Mesothelial cell of epicardium (in vitro differentiated cells): ENCODE measurements around the gene INHBE. TPM values are rescaled to one million over a fixed set of nuclear protein-coding genes. Genes with fewer than 3 reads are reported as not detected.
A peak's percentile ranks its signal among the peaks of the same experiment; 100 is the strongest.

Experiments
- DNase-seq, 2 experiments: peaks; one replicate each; pipeline ENCODE4 v3.0.0; 2021; ENCODE audit warnings: low spot score in 2 of 2; ENCODE audit not compliant: unreplicated experiment in 2 of 2
- H3K27ac Mint-ChIP-seq: 2 replicates; pipeline ENCODE4 v1.8.0; 2021; ENCODE audit warnings: mixed read lengths
- H3K27me3 Mint-ChIP-seq: 2 replicates; pipeline ENCODE4 v1.8.0; 2021; ENCODE audit warnings: low read depth, mixed read lengths
- H3K36me3 Mint-ChIP-seq: 2 replicates; pipeline ENCODE4 v1.8.0; 2021; ENCODE audit warnings: mixed read lengths
- H3K4me1 Mint-ChIP-seq: 2 replicates; pipeline ENCODE4 v1.8.0; 2021; ENCODE audit warnings: mixed read lengths
- H3K4me3 Mint-ChIP-seq: 2 replicates; pipeline ENCODE4 v1.8.0; 2021; ENCODE audit warnings: mild to moderate bottlenecking, moderate library complexity, mixed read lengths
- H3K9me3 Mint-ChIP-seq: 2 replicates; pipeline ENCODE4 v1.8.0; 2021; ENCODE audit warnings: mixed read lengths
- total RNA-seq: library from RNA; stranded (reverse); gene quantifications from 3 replicates; pipeline ENCODE4 v1.2.1, GENCODE V29; 2021
- TF ChIP-seq, protein P1 (sequence below): fragments of 200-600 bp; sonication (generic); IDR thresholded peaks from one replicate; pipeline ENCODE4 v1.5.0; 2021; ENCODE audit warnings: antibody characterized with exemption; ENCODE audit not compliant: unreplicated experiment

INHBE gene
- total RNA-seq, 1 donor from 2014 or later, result 0.09 TPM

DNA sequence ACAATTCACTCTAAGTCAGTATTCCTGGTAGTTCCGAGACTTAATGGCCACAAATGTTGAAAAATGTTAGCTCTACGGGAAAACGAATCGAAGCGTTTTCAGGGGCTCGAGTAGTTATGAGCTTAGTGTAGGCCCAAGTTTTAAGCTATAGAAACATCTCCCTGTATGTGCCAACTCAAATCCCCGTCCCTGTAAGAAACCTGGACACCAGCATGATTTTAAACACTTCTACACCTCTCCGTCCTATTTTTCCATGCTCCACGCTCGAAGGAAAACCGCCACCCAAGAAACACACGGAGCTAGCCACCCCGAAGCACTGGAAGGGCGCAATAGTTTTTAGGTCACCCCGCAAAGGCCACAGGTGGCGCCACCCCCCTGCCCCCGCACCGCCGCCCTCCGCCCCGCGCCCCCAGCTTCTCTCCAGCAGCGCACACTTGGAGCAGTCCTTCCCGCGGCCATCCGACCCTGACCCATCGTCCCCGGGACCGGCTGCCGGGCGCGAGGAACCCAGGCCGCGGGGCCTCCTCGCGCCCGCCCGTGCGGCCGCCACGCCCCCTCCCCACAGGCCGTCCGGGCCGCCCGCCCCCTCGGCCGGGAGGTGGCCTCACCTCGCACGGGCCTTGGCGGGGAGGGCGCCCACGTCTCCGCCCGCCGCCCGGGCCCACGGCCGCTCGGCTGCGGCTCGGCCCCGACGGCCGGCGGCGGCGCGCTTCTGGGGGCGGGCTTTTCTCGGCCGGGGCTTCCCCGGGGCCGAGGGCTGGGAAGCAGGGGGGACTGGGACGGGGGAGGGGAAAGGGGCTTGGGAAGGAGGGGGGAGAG lies 24.8 kb upstream of the INHBE start:
- Mint-ChIP-seq H3K36me3 (peaks cover 4% of the 10 kb centered on the region), H3K4me3 (peak overlapping the region; percentile 95), H3K9me3 (no peaks in the 10 kb centered on the region), H3K4me1 (peaks cover 27% of the 10 kb centered on the region), H3K27ac (peak overlapping the region; percentile 100), H3K27me3 (no peaks in the 10 kb centered on the region)
- DNase-seq, result no peak
- TF ChIP-seq, protein P1, sequence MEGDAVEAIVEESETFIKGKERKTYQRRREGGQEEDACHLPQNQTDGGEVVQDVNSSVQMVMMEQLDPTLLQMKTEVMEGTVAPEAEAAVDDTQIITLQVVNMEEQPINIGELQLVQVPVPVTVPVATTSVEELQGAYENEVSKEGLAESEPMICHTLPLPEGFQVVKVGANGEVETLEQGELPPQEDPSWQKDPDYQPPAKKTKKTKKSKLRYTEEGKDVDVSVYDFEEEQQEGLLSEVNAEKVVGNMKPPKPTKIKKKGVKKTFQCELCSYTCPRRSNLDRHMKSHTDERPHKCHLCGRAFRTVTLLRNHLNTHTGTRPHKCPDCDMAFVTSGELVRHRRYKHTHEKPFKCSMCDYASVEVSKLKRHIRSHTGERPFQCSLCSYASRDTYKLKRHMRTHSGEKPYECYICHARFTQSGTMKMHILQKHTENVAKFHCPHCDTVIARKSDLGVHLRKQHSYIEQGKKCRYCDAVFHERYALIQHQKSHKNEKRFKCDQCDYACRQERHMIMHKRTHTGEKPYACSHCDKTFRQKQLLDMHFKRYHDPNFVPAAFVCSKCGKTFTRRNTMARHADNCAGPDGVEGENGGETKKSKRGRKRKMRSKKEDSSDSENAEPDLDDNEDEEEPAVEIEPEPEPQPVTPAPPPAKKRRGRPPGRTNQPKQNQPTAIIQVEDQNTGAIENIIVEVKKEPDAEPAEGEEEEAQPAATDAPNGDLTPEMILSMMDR, result no peak

DNA sequence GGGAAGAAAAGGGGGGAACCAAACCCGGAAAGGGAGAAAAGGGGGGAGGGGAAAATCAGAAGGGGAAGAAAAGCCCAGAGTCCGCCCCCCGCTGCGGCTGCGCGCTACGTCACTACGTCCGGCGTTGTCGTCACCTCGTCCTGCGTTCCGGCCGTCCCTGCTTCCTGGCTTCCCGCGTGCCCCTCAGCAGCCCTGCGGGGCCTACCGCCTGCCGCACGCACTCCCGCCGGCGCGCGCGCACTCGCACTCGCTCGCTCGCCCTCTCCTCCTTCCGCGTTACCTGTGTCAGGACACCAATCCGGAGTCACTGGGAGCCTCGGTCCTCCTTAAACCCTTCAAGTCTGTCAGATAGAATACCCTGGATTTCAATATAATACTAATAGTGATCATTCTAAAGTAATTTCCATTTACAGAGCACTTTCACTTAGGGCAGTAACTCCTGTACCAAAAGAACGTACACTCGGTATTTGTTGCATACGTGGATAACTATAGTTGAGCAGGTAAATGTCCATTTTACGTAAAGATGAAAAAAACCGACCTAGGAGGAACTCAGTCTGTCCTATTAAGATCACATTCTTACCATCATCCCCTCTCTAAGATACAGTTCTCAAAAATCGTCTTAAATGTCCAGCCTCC lies 24.1 kb upstream of the INHBE start, which contains the start of gene R3HDM2:
Gene R3HDM2 (minus strand): TSS at position 113 of the 636 bp plus-strand sequence. CDS start 120,615 bp downstream, outside the sequence.
- no peaks in the 10 kb centered on the region for H3K36me3 Mint-ChIP-seq
- TF ChIP-seq, protein P1, result no peak
- DNase-seq, result peak; percentile 90 to 96
- peaks cover 29% of the 10 kb centered on the region for H3K4me1 Mint-ChIP-seq
- H3K9me3 Mint-ChIP-seq, result no peaks in the 10 kb centered on the region
- no peaks in the 10 kb centered on the region for H3K27me3 Mint-ChIP-seq
- H3K27ac Mint-ChIP-seq, result peak within 1 kb of the TSS; percentile 100
- H3K4me3 Mint-ChIP-seq, result peak within 1 kb of the TSS; percentile 95

DNA sequence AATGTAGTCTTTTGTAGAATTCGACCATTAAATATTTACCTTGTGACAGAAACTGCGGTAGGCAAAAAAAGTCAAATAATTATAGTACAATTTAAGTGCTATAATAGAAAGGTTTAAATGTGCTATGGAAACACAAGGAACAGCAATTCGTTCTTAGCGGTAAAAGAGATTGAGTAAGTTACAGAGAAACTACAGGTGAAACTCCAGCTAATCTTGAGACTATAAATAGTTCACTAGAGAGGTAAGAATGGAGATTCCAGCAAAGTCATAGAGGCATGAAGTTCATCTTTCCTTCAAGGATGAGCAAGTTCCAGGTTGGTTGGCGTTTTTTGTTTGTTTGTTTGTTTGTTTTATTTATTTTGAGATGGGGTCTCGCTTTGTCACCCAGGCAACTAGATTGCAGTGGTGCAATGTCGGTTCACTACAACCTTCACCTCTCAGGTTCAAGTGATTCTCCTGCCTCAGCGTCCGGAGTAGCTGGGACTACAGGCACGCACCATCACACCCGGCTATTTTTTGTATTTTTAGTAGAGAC lies 23.4 kb upstream of the INHBE start:
- no peaks in the 10 kb centered on the region for H3K9me3 Mint-ChIP-seq
- TF ChIP-seq, protein P1, result no peak
- peak overlapping the region; percentile 99 for H3K27ac Mint-ChIP-seq
- no peaks in the 10 kb centered on the region for H3K36me3 Mint-ChIP-seq
- H3K27me3 Mint-ChIP-seq, result no peaks in the 10 kb centered on the region
- DNase-seq, result no peak
- peaks cover 29% of the 10 kb centered on the region for H3K4me1 Mint-ChIP-seq
- peak overlapping the region; percentile 81 for H3K4me3 Mint-ChIP-seq

DNA sequence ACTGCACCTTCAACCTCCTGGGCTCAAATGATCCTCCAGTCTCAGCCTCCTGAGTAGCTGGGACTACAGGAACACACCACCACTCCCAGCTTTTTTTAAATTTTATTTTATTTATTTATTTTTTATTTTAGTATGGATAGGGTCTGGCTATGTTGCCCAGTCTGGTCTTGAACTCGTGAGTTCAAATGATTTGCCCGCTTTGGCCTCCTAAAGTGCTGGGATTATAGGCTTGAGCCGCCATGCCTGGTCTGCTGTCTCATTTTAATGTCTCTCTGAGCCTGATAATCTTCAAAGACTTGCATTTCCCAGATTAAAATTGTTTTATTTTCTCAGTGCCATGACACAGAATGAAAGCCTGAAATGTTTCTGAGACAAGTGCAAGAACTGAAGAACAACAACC lies 21.7 kb upstream of the INHBE start:
- H3K27me3 Mint-ChIP-seq, result no peaks in the 10 kb centered on the region
- no peaks in the 10 kb centered on the region for H3K36me3 Mint-ChIP-seq
- no peak for DNase-seq
- H3K27ac Mint-ChIP-seq, result no peak overlapping the region
- TF ChIP-seq, protein P1, result no peak
- no peaks in the 10 kb centered on the region for H3K9me3 Mint-ChIP-seq
- H3K4me3 Mint-ChIP-seq, result no peak overlapping the region
- peaks cover 25% of the 10 kb centered on the region for H3K4me1 Mint-ChIP-seq

DNA sequence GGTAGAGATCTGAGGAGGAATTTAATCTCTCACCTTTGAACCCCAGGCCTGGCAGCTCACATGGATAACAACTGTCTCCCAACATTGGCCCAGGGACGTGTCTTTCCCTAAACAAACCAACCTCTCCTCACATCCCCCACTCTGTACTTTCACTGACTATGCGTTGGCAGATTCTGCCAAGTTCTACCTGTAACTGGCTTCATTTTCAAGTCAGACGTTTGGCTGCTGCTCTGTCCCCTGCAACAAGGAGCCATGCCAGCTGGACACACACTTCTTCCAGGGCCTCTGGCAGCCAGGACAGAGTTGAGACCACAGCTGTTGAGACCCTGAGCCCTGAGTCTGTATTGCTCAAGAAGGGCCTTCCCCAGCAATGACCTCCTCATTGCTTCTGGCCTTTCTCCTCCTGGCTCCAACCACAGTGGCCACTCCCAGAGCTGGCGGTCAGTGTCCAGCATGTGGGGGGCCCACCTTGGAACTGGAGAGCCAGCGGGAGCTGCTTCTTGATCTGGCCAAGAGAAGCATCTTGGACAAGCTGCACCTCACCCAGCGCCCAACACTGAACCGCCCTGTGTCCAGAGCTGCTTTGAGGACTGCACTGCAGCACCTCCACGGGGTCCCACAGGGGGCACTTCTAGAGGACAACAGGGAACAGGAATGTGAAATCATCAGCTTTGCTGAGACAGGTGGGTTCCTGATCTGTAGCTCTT lies 20.4 kb upstream of the INHBE start, which contains the start of gene INHBC:
Gene INHBC (plus strand): TSS at position 268 of the 707 bp plus-strand sequence. CDS start 103 bp downstream, at position 371.
- no peaks in the 10 kb centered on the region for H3K36me3 Mint-ChIP-seq
- H3K4me1 Mint-ChIP-seq, result peaks cover 19% of the 10 kb centered on the region

More for the DNA sequence above, 20.4 kb upstream of the INHBE start, which contains the start of gene INHBC:
- no peak for DNase-seq
- Mint-ChIP-seq H3K4me3 (peak within 1 kb of the TSS; percentile 20), H3K27me3 (no peaks in the 10 kb centered on the region), H3K27ac (peak within 1 kb of the TSS; percentile 75), H3K9me3 (no peaks in the 10 kb centered on the region)
- TF ChIP-seq, protein P1, result no peak
